Left hindlimb (tissue), 1 donor: ENCODE results near the gene CLDN24.
"Not testable (repeated sequence)": the region's sequence is repeated elsewhere in the genome, so short reads cannot be mapped to it uniquely, and the experiment has no call there.

Experiments used
- DNase-seq: peaks from one replicate; pipeline ENCODE4 v3.0.0-alpha.2; 2018

Gene CLDN24

DNA sequence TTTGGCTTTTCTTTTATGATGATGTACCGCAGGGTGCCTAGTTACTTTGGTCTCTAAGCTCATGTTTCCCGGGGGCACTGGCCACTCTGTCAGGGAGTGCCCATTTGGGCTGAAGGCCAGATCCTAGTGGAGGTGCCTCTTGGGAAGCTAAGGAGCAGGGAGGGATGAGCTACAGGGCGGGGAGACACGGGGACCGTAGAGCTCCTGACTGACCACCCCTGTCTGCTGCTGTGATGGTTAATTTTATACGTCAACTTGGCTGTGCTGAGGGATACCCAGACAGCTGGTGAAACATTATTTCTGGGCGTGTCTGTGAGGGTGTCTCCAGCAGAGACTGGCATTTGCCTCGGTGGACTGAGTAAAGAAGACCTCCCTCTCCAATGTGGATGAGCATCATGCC is 24.9 kb upstream of the CLDN24 start:
- no peak for DNase-seq

GRCh38 chr4:183345261-183345660 is 23.0 kb upstream of the CLDN24 start:
- no peak for DNase-seq

DNA sequence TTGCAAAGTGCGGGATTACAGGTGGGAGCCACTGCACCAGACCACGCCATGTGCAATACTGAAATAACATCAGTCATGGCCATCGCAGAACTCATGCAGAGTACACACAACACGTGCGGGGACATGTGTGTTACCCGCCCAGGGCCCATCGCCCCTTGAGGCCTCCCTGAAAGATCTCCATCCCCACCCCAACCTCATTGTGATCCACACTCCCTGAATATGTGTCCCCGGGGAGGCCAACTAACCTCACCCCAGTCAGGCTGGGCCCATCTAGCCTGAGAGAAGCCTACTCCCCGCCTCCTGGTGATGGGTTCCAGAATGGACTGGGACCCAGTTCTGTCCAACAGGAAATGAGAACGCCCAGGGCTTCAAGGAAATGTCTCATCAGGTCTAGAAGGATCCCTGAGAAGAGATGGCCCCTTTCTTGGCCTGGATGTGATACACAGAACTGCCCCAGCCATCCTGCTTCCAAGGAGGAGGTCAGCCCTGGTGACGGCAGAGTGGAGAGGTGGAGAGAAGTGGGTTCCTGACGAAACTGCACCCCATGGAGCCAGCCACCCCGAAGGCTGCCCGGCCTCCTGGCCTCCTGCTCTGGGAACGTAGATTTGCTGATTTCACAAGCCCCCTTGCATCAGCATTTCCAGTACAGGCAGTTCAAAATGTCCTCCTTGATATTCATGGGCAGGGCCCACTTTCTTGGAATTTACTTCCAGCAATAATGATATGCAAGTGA is 22.5 kb upstream of the CLDN24 start:
- DNase-seq, result no peak

DNA sequence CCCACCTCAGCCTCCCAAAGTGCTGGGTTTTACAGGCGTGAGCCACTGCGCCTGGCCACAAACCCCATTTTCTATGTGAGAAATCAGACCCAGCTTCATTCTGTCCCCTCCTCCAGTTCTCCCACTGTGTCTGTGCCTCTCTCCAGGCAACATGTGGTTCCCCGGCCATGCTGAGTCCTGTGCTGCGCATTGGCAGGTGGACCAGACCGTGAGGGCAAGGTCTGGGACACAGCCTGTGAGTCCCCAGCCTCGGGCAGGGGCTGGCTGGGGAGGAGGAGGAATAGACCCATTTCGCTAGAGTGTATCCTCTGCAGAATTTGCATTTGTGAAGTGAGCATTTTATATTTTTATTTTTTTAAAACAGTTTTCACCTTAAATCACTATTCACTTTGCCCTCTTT is 21.5 kb upstream of the CLDN24 start:
- no peak for DNase-seq

DNA sequence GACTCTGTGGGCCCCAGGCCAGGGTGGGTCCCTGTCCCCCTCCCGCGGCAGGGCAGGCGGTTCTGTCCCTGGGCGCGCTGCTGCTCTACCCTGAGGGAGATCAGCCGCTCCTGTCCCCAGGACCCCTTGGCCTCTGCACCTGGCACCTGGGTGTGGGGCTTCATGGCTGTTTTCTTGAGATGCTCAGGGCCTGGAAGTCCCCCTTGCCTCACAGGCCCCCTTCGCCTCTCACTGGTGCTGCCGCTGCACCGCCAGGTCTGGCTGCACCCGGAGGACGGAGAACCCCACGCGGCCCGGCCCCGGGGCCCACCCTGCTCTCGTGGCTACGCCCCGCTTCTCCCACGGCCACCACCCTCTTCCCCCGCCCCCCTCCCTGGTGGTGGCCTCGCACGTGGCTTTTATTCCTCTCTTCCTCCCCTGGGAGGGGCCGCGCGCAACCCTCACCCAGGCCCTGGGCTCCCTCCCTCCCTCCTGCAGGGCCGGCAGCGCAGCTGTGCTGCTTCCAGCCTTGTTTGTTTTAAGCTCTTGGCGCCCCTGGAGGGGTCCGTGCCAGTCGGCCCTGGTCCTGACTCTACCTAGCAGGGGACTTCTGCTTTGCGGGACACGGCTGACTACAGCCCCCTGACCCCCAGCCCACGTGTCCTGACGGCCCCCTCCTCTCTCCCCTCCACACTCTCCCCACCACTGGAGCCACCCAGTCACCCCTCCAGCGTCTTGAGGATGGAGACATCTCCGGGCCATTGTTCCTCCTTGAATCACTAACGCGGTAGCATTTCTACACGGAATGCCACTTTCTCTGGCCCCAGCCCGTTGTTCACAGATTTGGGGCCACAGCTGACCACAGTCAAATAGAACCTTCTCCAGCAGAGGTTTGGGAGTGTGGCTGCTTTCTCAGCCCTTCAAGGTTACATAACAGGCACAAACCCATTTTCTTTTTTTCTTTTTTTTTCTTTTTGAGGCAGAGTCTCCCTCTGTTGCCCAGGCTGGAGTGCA is 20.6 kb upstream of the CLDN24 start:
- DNase-seq, result no peak

GRCh38 chr4:183337833-183338232 is 15.6 kb upstream of the CLDN24 start:
- no peak for DNase-seq

GRCh38 chr4:183337349-183337748 is 15.1 kb upstream of the CLDN24 start:
- no peak for DNase-seq

DNA sequence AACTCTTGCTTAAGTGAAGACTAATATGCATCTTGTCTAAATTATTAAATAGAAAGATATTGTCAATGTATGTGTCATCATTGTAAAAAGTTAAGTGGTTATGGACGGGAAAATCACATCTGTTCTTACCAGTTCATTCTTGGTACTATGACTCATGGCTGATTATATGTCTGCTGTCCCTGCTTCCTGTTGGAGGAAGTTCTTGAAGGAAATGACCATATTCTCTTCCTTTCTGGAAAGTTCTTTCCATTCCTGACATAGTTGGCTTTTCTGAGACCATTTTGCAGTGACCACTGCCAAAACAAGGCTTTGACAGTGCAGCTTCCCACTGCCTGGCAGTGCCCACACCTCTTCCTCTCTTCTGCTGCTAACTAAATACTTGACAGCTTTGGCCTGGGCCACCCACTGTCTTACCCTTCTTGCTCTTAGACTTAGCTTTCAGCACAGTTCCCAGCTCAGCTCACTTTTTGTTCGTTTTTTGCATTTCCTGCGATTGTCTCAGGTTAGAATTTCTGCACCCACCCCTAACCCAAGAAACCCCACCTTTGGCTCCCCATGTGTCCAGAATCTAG is 13.2 kb upstream of the CLDN24 start:
- DNase-seq, result no peak

DNA sequence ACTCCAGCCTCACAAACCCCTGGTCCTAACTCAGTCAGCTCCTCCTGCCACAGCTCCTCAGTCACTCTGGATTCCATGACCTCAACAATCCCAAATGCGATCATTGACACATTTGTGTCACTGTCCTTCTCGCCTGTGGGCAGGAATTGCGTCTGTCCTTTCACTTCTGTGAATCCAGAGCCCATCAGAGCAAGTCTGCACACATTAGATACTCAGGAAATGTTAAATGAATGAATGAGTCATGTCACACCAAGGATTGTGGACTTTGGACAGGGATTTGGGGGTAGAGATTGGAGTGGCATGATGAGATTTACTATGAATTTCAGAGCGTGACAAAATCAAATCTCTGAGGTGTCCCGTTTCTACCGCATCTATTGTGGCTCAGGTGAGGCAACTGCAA is 11.8 kb upstream of the CLDN24 start:
- DNase-seq, result no peak

DNA sequence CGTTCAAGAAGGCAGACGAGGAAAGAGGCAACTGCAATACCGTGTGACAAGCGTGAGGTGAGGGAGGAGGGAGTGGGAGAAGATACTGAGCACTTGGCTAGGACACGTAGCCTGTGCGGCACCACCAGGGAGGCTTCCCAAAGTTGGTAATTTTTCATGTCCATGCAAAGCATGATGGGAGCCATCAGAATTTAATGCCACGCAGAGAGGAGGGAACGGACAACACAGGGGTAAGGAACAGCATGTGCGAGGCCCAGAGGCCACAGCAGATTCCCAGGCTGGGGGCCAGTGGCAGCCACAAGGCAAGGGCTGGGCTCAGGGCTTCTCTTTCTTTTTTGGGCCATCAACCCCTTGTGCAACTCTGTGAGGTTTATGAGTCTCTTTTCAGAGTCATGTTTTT is 11.0 kb upstream of the CLDN24 start:
- DNase-seq, result no peak

- DNase-seq, result no peak
Measured at GRCh38 chr4:183332447-183332846, 10.2 kb upstream of the CLDN24 start.

DNA sequence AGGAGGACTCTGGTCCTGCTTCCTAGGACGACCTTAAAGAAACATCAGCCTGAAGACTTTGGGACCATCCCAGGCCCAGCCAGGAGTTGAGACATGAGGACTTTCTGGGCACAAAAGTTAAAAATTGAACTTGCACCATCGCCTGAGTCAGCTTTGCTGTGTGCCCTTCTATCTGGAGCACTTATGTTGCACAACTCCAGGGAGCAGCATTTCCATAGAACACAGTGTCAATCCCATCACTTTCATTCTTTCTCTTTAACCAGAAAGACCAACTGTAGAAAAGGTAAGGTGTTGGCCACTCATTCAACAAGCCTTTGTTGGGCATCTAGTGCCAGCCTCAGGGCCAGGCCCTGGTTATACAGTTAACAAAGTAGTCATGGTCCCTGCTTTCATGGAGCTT is 8.6 kb upstream of the CLDN24 start:
- DNase-seq, result no peak

- DNase-seq, result peak; percentile 50
Measured at GRCh38 chr4:183329954-183330742, 7.9 kb upstream of the CLDN24 start.

GRCh38 chr4:183329244-183329643 is 7.0 kb upstream of the CLDN24 start:
- DNase-seq, result no peak

GRCh38 chr4:183328832-183329231 is 6.6 kb upstream of the CLDN24 start:
- DNase-seq, result no peak

- no peak for DNase-seq
Measured at GRCh38 chr4:183327827-183328226, 5.6 kb upstream of the CLDN24 start.

DNA sequence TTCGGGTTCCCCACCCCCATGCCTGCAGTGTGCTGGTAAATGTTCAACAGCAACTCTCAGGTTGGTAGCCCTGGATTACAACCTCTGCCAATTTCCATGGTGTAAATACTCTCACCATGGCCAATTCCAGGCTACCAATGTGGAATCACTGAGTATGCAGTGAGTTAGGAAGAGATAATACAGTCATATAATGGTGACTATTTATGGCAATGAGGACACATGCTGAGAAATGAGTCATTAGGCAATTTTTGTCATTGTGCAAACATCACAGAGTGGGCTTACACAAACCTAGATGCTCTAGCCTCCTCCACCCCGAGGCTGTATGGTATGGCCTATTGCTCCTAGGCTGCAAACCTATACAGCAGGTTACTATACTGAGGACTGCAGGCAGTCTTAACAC is 4.6 kb upstream of the CLDN24 start:
- DNase-seq, result no peak

DNA sequence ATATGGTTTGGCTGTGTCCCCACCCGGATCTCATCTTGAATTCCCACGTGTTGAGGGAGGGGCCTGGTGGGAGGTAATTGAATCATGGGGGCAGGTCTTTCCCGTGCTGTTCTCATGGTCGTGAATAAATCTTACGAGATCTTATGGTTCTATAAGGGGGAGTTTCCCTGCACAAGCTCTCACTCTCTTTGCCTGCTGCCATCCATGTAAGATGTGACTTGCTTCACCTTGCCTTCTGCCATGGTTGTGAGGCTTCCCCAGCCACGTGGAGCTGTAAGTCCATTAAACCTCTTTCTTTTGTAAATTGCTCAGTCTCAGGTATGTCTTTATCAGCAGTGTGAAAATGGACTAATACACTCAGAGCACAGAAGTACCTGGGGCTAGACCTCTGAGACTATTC is 4.2 kb upstream of the CLDN24 start:
- DNase-seq, result not testable (repeated sequence)

DNA sequence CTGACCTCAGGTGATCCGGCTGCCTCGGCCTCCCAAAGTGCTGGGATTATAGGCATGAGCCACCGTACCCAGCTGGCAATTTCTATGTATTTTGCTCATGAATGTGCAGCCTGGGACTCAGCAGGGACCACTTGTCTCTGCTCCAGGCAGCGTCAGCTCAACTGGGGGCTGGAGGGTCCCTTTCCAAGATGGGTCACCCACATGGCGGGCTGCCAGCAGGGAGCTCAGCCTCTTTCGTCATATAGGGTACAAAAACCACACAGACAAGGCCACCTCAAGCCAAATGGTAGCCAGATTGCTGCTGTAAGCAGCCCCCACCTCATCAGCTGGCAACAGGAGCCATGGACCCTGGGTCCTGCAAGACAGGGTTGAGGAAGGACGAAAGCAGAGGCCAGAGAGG is 2.4 kb upstream of the CLDN24 start:
- DNase-seq, result no peak

GRCh38 chr4:183324056-183324455 is 1.8 kb upstream of the CLDN24 start:
- not testable (repeated sequence) for DNase-seq

- DNase-seq, result no peak
Measured at GRCh38 chr4:183323295-183323694, 1.1 kb upstream of the CLDN24 start.

DNA sequence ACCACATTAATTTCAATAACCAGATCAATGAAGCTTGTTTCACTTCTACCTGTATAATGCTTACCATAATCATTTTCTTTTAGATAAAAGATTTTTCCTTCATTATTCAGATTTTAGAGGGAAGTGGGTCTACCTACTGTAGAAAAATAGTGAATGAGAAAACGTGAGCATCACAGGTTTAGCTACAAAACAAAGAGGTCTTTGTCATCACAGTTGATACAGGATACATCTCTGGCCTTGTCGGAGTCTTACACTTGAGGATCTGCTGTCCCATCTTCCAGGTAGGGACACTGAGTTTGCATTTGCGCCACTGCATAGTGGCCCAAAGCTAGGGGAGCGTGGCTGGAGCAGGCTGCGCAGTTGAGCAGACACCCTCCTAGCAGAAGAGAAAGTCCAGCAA is 710 bp downstream of the CLDN24 start:
- DNase-seq, result no peak

GRCh38 chr4:183321079-183321478 is 1.1 kb downstream of the CLDN24 start:
- no peak for DNase-seq
